ENCODE data around the gene APC. TPM values are rescaled to one million over a fixed set of nuclear protein-coding genes. Genes with fewer than 3 reads are reported as not detected.

APC gene
- total RNA-seq, 1 donor from 2014 or later = 423 TPM

Small RNAs within 50 kb of the gene (small RNA-seq; reads per million reads assigned to genes)
- not detected for gene RNU6-482P

Other genes with a start within 250 kb of the APC start
- gene SRP19, start 123.4 kb downstream of the APC start, total RNA-seq = 33.8 TPM
- gene REEP5, start 184.3 kb downstream of the APC start, total RNA-seq = 113 TPM
- 129 TPM for gene DCP2, start 238.9 kb downstream of the APC start, total RNA-seq

Data from occipital lobe (tissue), 2 donors.